ENCODE measurements around the gene TMEM18. TPM values are rescaled to one million over a fixed set of nuclear protein-coding genes. Genes with fewer than 3 reads are reported as not detected.

The TMEM18 gene
- total and polyA plus RNA-seq, 11 donors = 7.0 to 20.0 (median 10.5) TPM

GRCh38 chr2:641872-642815 is 35.1 kb downstream of the TMEM18 start:
- Histone ChIP-seq H3K27me3 (peaks cover 0 to 37% (median 3%) of the 10 kb centered on the region in 9 donors), H3K4me1 (peaks cover 0 to 2% (median 0%) of the 10 kb centered on the region in 12 donors), H3K36me3 (no peaks in the 10 kb centered on the region), H3K27ac (no peak overlapping the region), H3K9me3 (no peaks in the 10 kb centered on the region), H3K4me3 (no peak overlapping the region)
- TF ChIP-seq CTCF (IDR thresholded peaks at IDR 0.05) (no peak), POLR2A (IDR thresholded peaks at IDR 0.05) (no peak)
- 81 to 83% (median 82%) methylated on average over 34 to 35 of the region's 35 CpGs for WGBS, 4 donors
- DNase-seq (peak in 1 of 5 donors; percentile 28), ATAC-seq (no peak)
- intact Hi-C loops (cut with DNase I) = loop anchor here in 1 of 10 donors (5.0 kb wide), 1 partner anchor 115 kb away; no protein-coding TSS in a partner anchor

- TF ChIP-seq CTCF (IDR thresholded peaks at IDR 0.05) = no peak
- TF ChIP-seq POLR2A (IDR thresholded peaks at IDR 0.05) = no peak
- ATAC-seq (no peak), DNase-seq (no peak)
- H3K4me1 ChIP-seq = peaks cover 0 to 11% (median 4%) of the 10 kb centered on the region in 12 donors
- H3K9me3 ChIP-seq = no peaks in the 10 kb centered on the region
- 36 to 48% (median 39%) methylated on average over 9 of the region's 9 CpGs for WGBS, 4 donors
- H3K36me3 ChIP-seq = no peaks in the 10 kb centered on the region
- H3K27me3 ChIP-seq = peaks cover 0 to 33% (median 6%) of the 10 kb centered on the region in 9 donors
- H3K4me3 ChIP-seq = no peak overlapping the region
- intact Hi-C loops (cut with DNase I) = loop anchor here in 1 of 10 donors (5.0 kb wide), 1 partner anchor 114 kb away; no protein-coding TSS in a partner anchor
- H3K27ac ChIP-seq = no peak overlapping the region
Observed at GRCh38 chr2:641164-641871, 35.9 kb downstream of the TMEM18 start.

DNA sequence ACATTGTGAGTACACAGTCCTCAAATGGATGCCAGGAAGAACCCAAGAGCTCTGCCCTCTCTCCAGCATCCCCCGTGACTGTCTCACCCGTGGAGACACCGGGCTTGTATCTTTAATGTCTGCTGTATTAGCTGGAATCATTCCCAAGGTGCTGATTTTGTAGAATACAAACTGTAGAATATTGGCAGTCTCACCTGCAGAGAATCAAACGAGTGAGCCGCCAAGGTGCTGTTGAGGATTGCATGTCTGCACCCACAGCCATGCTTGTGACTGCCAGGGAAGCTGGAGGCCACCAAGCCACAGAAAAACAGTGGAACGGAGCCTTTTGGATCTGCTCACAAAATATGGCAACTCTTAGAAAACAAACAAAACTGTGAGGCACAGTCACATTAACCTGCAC is 37.5 kb downstream of the TMEM18 start:
- no peak overlapping the region for H3K27ac ChIP-seq
- H3K4me1 ChIP-seq = peaks cover 0 to 13% (median 4%) of the 10 kb centered on the region in 12 donors
- DNase-seq = no peak
- no peak for TF ChIP-seq POLR2A (IDR thresholded peaks at IDR 0.05)
- TF ChIP-seq CTCF (IDR thresholded peaks at IDR 0.05) = no peak
- no peaks in the 10 kb centered on the region for H3K9me3 ChIP-seq
- peaks cover 0 to 26% (median 9%) of the 10 kb centered on the region in 9 donors for H3K27me3 ChIP-seq
- H3K4me3 ChIP-seq = no peak overlapping the region
- 84 to 89% (median 88%) methylated on average over 6 of the region's 6 CpGs for WGBS, 4 donors
- intact Hi-C loops (cut with DNase I) = loop anchor here in 5 of 10 donors (5.0 to 10.0 kb wide), 4 partner anchors 112 to 467 kb away; no protein-coding TSS in a partner anchor
- no peak for ATAC-seq
- no peaks in the 10 kb centered on the region for H3K36me3 ChIP-seq

Measured in heart left ventricle (tissue), 16 donors.